IMR-90 (cell line): ENCODE results near the gene ZNF407.

Experiments used
- CEBPB ChIP-seq: IDR thresholded peaks from 2 replicates; pipeline ENCODE4 v1.6.1; 2012; ENCODE audit warnings: low read depth, low read length, improper control_type of control experiment
- CTCF ChIP-seq: conservative IDR thresholded peaks from 2 replicates; pipeline ENCODE4 v1.5.1; 2012; ENCODE audit warnings: mild to moderate bottlenecking, low read depth, low read length, improper control_type of control experiment
- MAZ ChIP-seq: IDR thresholded peaks from 2 replicates; pipeline ENCODE4 v1.6.1; 2012; ENCODE audit warnings: low read depth, mild to moderate bottlenecking, low read length, improper control_type of control experiment, moderate library complexity, borderline replicate concordance

- TF ChIP-seq CTCF, result no peak
- no peak for TF ChIP-seq CEBPB
- no peak for TF ChIP-seq MAZ
These were observed 300.4 kb downstream of the ZNF407 start for GRCh38 chr18:74897971-74898657.
